SK-MEL-5 (cell line): Measurements from ENCODE around the gene CCL8. TPM values are rescaled to one million over a fixed set of nuclear protein-coding genes. Genes with fewer than 3 reads are reported as not detected.

ENCODE experiments used
- DNase-seq: peaks from one replicate; pipeline ENCODE4 v3.0.0-alpha.2; 2016; ENCODE audit warnings: low read depth, low spot score
- in situ Hi-C: cut with HindIII; loops from 2 replicates; pipeline ENCODE4 v1.10.0; 2016; ENCODE audit warnings: low sequenced_read_pairs, high pct_unique_total_duplicates, low pct_unique_long_range_greater_than_20kb
- total RNA-seq: library from RNA; depleted of rRNA; stranded (reverse); fragments of >200 nt; shearing (Covaris generic); gene quantifications from 2 replicates; pipeline ENCODE4 v1.2.3, GENCODE V29; 2014; rRNA removed

The CCL8 gene
- total RNA-seq, 1 experiment from 2014 or later = not detected

DNA sequence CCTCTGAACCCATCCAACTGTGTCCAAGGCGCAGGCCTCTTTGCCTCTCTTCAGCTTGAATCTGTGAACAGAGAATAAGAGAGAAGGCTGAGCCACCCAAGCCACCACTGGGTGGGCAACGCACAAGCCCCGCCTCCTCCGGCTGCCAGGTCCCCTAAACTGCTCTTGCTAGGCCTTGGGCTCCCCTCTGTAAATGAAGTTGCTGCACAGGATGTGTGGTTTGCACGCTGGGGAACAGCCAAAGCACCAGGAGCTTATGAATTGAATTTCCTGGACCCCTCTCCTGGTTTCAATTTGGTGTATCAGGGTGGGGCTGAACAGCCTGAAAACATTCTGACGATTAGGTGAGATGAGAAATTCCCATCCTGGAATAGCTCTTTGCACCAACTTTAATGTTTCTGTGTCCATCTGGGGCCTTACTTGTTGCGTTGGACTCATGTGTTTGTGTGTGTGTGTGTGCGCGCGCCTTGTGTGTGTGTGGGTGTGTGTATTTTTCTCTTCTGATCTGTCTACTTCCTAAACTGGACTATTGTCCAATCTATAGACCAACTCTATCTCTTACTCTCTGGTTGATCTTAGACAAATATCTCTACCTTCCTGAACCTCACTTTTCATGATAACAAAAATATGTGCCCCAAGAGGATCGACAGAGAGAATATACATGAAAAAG is 41.5 kb downstream of the CCL8 start:
- in situ Hi-C loops = no loop called here
- DNase-seq = no peak

DNA sequence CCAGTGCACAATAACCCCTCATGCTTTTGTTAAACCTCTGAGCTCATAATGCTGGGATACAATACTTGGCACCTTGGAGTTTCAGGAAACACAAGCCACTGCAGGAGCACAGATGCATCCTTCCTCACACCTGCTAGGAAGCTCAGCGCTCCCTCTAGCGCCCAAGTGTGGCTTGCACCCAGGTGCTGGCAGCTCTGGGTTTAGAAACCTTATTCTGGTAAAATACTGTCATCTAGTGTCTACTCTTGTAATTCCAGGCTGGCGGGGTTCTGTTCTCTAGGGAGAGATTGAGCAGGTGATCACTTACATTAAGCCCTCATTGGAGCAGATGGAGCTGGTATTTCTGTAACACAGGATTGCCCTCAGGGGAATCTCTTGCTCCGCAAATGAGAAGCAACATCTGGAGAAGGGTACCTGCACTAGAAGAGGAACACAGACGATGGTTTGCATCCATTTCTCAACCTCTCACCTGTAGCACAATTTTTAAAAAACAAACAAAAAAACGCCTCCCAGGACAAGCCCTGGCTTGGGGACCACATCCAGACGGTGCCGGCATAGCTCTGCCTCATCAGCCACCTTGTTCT is 42.3 kb downstream of the CCL8 start:
- peak; percentile 89 for DNase-seq
- in situ Hi-C loops = no loop called here

DNA sequence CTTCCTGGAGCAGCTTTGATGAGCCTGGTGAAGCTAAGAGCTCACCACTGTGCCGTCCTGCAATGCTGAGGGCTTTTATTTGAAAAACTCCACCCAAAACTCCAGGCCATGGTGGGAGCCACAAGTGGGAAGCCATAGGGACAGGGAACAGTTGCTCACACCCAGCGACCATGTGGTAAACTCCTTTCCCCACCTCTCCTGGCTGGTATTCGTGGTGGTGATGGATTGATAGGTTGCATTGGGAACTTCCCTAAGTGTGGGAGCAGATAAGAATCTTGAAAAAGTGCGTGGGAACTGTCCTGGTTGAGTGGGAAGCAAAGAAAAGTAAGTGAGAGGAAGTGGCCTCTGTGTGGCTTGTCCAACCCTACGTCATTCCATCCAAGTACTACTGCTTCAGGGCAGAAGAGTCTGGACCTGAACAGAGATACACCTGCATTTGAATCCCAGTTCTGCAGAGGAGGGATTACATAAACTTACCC is 44.0 kb downstream of the CCL8 start, which contains the start of gene CCL1:
Gene CCL1 (minus strand): TSS at position 51 of the 479 bp plus-strand sequence. CDS start 72 bp downstream, outside the sequence.
- in situ Hi-C loops = no loop called here
- no peak for DNase-seq

- in situ Hi-C loops = no loop called here
- no peak for DNase-seq
Observed at GRCh38 chr17:34364751-34365150, 45.5 kb downstream of the CCL8 start.

GRCh38 chr17:34365340-34365739 is 46.1 kb downstream of the CCL8 start:
- DNase-seq = no peak
- in situ Hi-C loops = no loop called here

DNA sequence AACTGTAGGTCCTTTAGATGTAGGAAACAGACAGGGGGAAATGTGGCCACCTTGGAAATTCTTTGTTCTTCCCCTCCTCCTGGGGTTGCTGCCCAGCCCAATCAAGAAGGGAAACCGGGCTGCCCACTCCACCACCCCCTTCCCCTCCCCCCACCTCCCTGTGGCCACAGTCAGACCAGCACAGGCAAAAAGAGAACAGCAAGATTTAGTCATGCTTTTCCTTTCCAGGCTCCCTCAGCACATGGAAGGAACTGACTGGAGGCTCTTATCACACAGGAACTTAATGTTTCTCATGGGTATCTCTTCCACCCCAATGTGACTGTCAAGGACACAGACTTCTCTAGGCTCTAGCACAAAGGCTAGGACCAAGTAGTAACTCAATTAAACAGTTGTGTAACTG is 46.8 kb downstream of the CCL8 start:
- in situ Hi-C loops = no loop called here
- no peak for DNase-seq

DNA sequence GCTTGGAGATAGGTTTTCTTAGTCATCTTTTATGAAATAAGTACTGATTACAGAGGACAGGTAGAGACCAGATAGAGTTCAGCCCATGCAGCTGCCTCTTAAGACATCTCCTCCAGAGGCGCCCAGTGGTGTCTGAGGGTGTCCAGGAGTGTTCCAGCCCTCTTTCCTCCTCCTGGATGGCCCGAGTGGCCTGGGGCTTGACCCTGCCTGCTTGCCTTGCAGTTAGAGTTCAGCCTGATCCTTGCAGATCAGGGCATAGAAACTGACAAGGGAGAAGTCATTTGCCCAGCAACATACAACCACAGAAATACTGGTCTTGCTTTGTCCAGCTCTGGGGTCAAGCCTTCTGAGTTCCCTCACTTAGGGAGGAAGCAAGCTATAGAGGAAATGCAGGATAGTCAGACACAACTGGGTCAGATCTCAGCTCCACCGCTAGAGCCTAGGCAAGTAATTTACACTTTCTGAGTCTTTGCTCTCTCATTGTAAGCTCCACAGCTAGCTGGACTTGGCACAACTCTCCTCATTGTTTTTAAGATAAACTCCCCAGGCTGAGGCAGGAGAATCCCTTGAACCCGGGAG is 47.4 kb downstream of the CCL8 start:
- in situ Hi-C loops = no loop called here
- no peak for DNase-seq

DNA sequence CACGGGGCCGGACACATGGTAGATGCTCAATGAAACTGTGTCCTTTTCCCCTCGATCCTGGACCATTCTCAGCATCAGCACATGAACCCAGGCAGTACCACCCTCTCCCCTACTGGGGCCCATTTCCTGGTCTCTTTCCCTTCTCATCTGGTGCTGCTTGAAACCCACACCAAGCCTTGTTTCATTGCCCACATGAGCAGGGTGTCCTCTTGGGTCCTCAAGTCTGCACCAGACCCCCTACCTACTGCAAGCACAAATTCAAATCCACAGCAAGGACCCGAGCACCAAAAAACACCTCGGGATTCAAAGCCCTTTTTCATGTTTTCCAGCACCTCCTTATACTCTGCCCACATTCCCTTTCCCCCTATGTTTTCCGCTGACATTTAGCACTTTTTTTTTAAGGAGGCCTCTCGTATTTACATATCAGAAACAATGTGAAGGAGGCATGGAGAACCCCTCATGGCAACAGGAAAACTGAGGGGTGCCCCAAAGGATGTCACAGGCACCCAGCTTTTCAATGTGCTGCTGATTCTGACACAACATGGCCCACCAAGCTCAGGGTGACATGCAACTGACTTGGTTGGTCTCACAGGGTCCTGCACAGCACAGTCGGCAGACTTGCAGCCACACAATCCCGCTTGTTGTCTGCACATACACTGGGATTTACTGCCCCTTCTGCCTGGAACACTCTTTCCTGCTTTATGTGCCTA is 48.4 kb downstream of the CCL8 start:
- in situ Hi-C loops = no loop called here
- no peak for DNase-seq

- no peak for DNase-seq
- in situ Hi-C loops = no loop called here
Observed at GRCh38 chr17:34368196-34368945, 49.1 kb downstream of the CCL8 start.

GRCh38 chr17:34368946-34369500 is 49.8 kb downstream of the CCL8 start:
- no peak for DNase-seq
- in situ Hi-C loops = no loop called here

DNA sequence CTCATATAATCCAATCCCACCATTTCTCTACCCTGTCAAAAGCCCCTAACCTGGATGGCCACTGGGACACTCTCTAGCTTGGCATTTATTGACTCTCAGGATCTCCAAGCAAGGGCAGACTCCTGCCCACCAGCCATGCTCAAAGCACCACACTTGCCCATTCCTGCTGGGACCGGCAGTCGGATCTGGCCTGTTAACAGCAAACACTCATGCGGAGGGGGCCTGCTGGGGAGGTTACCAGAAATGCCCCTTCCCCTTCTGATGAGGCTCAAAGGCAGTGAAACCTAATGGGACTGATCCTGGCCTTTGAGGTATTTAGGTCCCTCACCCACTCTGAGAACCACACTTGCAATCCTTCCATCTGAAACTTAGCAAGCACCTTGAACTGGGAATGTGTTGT is 50.3 kb downstream of the CCL8 start:
- in situ Hi-C loops = no loop called here
- no peak for DNase-seq

GRCh38 chr17:34370376-34370996 is 51.3 kb downstream of the CCL8 start:
- DNase-seq = no peak
- in situ Hi-C loops = no loop called here

DNA sequence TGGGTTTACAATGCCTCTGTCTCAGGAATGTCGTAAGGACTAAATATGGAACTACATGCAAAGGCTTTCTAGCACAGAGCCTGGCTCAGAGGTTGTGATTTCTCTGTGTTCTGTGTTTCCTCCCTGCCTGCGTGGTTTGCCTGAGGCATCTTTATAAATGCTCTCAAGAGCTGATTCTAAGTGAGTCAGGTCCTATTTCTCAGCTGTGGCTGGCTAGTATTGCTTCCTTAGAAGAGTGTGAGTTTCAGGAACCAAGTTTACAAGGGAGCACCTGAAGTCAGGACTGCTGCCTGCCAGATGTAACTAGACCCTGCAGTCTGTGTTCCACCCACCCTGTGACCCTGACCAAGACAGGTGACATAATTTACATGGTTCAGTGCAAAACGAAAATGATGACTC is 51.8 kb downstream of the CCL8 start:
- no peak for DNase-seq
- in situ Hi-C loops = no loop called here

Other genes starting within 250 kb of the CCL8 start
- not detected in 2 replicates for gene CCL2, start 64.2 kb upstream of the CCL8 start, total RNA-seq
- not detected in 2 replicates for gene CCL7, start 49.2 kb upstream of the CCL8 start, total RNA-seq
- gene CCL11, start 33.7 kb upstream of the CCL8 start, total RNA-seq = not detected in 2 replicates
- gene CCL13, start 37.0 kb downstream of the CCL8 start, total RNA-seq = not detected in 2 replicates
- gene CCL1, start 43.8 kb downstream of the CCL8 start, total RNA-seq = not detected in 2 replicates